H4 (cell line): ENCODE results near the gene SLC6A9. TPM values are rescaled to one million over a fixed set of nuclear protein-coding genes. Genes with fewer than 3 reads are reported as not detected.

Experiments used
- DNase-seq: peaks from one replicate; pipeline ENCODE4 v3.0.0-alpha.2; 2015; ENCODE audit warnings: low spot score
- total RNA-seq: library from RNA; depleted of rRNA; stranded (reverse); fragments of >200 nt; shearing (Covaris generic); gene quantifications from 2 replicates; pipeline ENCODE4 v1.2.3, GENCODE V29; 2014

SLC6A9 gene
- total RNA-seq, 1 experiment from 2014 or later = 10.0 TPM

GRCh38 chr1:43984855-43985254 is 46.4 kb downstream of the SLC6A9 start:
- no peak for DNase-seq

- DNase-seq = no peak
These were observed 47.9 kb downstream of the SLC6A9 start for GRCh38 chr1:43983253-43983899.

GRCh38 chr1:43982808-43983207 is 48.5 kb downstream of the SLC6A9 start:
- DNase-seq = no peak

GRCh38 chr1:43982241-43982640 is 49.0 kb downstream of the SLC6A9 start:
- no peak for DNase-seq

DNA sequence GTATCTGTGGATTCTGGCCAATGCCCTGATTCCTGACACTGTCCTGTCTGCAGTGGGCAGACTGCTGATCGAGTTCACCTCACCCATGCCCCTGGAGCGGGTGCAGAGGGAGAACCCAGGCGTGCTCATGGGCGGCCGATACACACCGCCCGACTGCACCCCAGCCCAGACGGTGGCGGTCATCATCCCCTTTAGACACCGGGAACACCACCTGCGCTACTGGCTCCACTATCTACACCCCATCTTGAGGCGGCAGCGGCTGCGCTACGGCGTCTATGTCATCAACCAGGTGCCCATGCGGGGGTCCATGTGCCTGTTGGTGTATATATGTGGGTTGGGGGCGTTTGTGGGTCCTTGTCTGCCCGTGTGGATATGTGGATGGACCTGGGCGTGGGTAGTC is 49.6 kb downstream of the SLC6A9 start:
- DNase-seq = no peak

DNA sequence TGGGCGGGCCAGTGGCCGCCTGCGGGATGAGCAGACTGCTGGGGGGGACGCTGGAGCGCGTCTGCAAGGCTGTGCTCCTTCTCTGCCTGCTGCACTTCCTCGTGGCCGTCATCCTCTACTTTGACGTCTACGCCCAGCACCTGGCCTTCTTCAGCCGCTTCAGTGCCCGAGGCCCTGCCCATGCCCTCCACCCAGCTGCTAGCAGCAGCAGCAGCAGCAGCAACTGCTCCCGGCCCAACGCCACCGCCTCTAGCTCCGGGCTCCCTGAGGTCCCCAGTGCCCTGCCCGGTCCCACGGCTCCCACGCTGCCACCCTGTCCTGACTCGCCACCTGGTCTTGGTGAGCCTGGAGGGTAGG is 50.1 kb downstream of the SLC6A9 start:
- DNase-seq = no peak

- no peak for DNase-seq
These were observed 50.8 kb downstream of the SLC6A9 start for GRCh38 chr1:43980255-43981134.

DNA sequence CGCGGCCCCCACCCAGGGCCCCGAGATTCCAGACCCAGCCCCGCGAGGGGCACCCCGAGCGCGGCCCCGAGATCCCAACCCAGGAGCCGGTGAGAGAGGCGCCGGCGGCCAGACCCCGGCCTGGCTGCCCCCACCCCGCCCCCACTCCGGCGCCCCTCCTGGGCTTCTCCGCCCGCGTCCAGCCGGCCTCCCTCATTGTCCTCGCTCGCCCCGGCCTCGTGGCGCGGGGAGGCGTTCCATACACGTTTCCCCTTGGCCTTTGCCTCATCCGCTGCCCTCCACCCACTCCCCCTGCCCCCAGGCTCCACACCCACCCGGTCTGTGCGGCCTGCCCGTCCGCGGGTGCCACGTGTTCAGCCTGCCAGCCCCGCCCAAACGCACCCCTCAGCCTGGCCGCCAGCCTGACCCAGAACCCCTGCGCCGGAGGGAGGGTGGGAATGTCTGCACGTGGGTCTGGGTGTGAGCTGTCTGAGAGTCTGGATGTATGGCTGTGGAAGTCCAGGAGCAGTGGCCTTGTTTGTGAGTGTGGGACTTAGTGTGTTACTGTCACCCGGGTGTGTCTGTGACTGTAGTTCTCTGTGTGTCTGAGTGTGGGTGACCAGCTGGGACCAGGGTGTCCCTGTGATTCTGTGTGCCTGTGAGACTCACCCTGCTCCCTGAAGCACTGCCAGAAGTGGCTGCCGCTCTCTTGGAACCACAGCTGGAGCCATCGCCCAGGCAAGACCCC is 51.6 kb downstream of the SLC6A9 start:
- peak; percentile 61 for DNase-seq

- no peak for DNase-seq
These were observed 52.1 kb downstream of the SLC6A9 start for GRCh38 chr1:43979261-43979527.

- DNase-seq = peak; percentile 25
These were observed 52.6 kb downstream of the SLC6A9 start, which contains the start of gene B4GALT2 for GRCh38 chr1:43978551-43979260. Gene B4GALT2, plus strand, starts transcription at chr1:43979210. Its CDS starts 1,951 bp downstream, at chr1:43981161.

DNA sequence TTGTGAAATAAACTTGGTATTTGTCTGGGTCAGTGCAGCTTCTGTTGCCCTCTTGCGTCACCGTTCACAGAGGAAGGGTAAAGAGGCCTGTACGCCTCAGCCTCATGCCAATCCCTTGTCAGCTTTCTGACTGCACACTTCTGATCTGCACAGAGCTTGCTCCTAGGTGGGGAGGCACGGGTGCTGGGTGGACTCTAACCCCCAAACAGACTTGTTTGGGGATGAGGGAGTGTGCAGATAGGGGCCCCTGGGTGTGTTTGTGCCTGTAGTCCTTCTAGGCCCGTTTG is 53.1 kb downstream of the SLC6A9 start:
- no peak for DNase-seq

- DNase-seq = no peak
These were observed 53.6 kb downstream of the SLC6A9 start for GRCh38 chr1:43977376-43978263.

GRCh38 chr1:43976890-43977289 is 54.4 kb downstream of the SLC6A9 start:
- DNase-seq = no peak

DNA sequence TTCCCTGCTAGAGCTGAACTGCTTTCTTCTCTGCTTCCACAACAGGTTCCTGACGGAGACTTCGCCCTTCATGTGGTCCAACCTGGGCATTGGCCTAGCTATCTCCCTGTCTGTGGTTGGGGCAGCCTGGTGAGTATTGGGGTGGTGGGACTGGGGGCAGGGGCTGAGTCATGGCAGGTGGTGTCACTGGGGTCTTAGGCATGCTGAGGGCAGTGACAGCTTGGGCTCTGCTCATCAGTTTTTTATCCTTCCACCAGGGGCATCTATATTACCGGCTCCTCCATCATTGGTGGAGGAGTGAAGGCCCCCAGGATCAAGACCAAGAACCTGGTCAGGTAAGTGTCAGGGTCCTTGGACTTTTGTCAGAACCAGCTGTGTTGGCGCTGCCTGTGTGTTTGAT is 55.2 kb downstream of the SLC6A9 start:
- DNase-seq = no peak

DNA sequence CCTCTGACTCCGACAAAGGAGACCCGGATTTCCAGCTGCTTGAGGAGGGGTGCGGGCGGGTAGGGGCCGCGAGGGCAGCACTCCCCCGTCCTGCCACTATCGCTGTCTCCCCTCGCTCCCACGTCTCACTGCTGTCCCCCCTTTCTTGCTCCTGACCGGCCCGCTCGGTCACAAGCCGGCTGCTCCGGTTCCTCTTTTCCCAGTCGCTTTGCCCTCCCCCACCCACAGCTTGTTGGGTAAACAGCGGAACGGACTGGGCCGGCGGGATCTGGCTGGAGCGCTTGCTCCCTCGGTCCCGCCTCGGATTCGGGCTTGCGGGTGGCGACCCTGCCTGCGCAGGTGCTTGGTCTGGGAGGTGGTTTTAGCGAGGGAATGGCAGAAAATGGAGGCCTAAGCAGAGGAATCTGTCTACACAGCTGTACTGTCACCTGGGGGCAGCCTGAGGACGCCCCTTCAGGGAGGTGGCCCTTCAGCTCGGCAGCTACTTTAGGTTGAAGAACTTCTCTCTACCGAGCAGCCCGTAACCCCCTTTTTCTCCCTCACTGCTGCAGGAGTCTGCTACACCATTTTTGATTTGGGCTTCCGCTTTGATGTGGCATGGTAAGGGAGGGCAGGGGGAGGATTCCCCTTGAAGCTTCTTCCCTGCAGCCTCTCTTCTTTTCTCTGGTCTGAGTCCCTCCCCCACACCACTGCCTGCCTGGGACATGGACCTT is 55.9 kb downstream of the SLC6A9 start:
- no peak for DNase-seq

GRCh38 chr1:43974443-43975248 is 56.6 kb downstream of the SLC6A9 start, which contains the start of gene ATP6V0B:
Gene ATP6V0B, plus strand, starts transcription at chr1:43974960. Its CDS starts 81 bp downstream, at chr1:43975041.
- DNase-seq = peak; percentile 95

- no peak for DNase-seq
These were observed 57.2 kb downstream of the SLC6A9 start for GRCh38 chr1:43973981-43974442.

DNA sequence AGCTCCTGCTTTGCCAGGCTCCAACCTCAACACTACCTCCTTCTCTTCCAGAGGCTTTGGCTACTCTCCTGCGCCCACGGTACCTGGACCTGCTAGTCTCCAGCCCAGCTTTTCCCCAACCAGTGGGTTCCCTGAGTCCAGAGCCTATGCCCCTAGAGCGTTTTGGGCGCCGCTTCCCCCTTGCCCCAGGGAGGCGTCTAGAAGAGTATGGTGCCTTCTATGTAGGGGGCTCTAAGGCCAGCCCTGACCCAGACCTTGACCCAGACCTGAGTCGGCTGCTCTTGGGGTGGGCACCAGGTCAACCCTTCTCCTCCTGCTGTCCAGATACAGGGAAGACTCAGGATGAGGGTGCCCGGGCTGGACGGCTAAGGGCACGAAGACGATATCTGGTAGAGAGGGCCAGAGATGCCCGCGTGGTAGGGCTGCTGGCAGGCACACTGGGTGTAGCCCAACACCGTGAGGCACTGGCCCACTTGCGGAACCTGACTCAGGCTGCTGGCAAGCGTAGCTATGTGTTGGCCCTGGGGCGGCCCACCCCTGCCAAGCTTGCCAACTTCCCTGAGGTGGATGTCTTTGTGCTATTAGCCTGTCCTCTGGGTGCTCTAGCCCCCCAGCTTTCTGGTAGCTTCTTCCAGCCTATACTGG is 59.8 kb downstream of the SLC6A9 start:
- DNase-seq = no peak

- DNase-seq = no peak
These were observed 60.4 kb downstream of the SLC6A9 start for GRCh38 chr1:43970911-43971310.
